GM12878 (cell line): ENCODE results near the gene EFCAB9. TPM values are rescaled to one million over a fixed set of nuclear protein-coding genes. Genes with fewer than 3 reads are reported as not detected.
A peak's percentile ranks its signal among the peaks of the same experiment; 100 is the strongest.

Experiments
- ATAC-seq: fragments of 200-7000 bp; cut with Tn5 transposase; 3 replicates; pipeline ENCODE4 v1.9.1; 2020; ENCODE audit warnings: mild to moderate bottlenecking, moderate library complexity
- BruUV-seq: library from RNA; stranded (reverse); fragments of 400-500 nt; replicated peaks from 2 replicates; lab custom pipeline; 2021; lab: Mats Ljungman, UMichigan
- CTCF ChIA-PET: fragments of 300-600 bp; sonication (Branson Sonifier 250); formaldehyde crosslinking; extraction: SDS; loops from one replicate; lab custom pipeline; 2021; ENCODE audit warnings: inconsistent platforms; lab: Yijun Ruan, JAX
- POLR2A ChIA-PET: fragments of 350-600 bp; formaldehyde crosslinking; extraction: SDS; loops from one replicate; lab custom pipeline; 2021; ENCODE audit warnings: inconsistent platforms; lab: Charles Lee
- RAD21 ChIA-PET: fragments of 300-600 bp; sonication (Branson Sonifier 250); formaldehyde crosslinking; loops from one replicate; lab custom pipeline; 2023; ENCODE audit warnings: antibody characterized with exemption; ENCODE audit not compliant: unreplicated experiment; lab: Charles Lee
- SMC1A ChIA-PET: fragments of 300-600 bp; sonication (Branson Sonifier 250); formaldehyde crosslinking; loops from one replicate; lab custom pipeline; 2023; ENCODE audit not compliant: unreplicated experiment, uncharacterized antibody; lab: Charles Lee
- DNase-seq: peaks from one replicate; pipeline ENCODE4 v3.0.0-alpha.2; 2011; ENCODE audit warnings: low read depth, low spot score
- FAIRE-seq: peaks from 3 replicates; lab custom pipeline; 2011; peaks lifted over from hg19 to GRCh38; lab: Jason Lieb, UNC
- H2AFZ ChIP-seq: 2 replicates; pipeline ENCODE4 v1.6.0; 2011; ENCODE audit warnings: low read depth, low read length, control low read depth; ENCODE audit not compliant: control insufficient read depth
- H3K27ac ChIP-seq: 2 replicates; pipeline ENCODE4 v1.5.1; 2011; ENCODE audit warnings: control low read depth; ENCODE audit not compliant: control insufficient read depth, insufficient read depth
- H3K27me3 ChIP-seq, 2 experiments: replicated peaks in 1 of 2; 2 replicates each; pipeline versions ENCODE4 v1.6.0 to v1.6.1; 2011; ENCODE audit warnings: low read length in 1 of 2; ENCODE audit not compliant: control insufficient read depth in 2 of 2, insufficient read depth in 2 of 2
- H3K36me3 ChIP-seq, 2 experiments: 2 replicates each; pipeline ENCODE4 v1.5.1; 2011; ENCODE audit warnings: low read length in 1 of 2; ENCODE audit not compliant: control insufficient read depth in 2 of 2, insufficient read depth in 2 of 2
- H3K4me1 ChIP-seq: 2 replicates; pipeline ENCODE4 v1.6.1; 2011; ENCODE audit warnings: mild to moderate bottlenecking, low read length, moderate library complexity, mixed read lengths; ENCODE audit not compliant: control insufficient read depth, insufficient read depth
- H3K4me2 ChIP-seq: 2 replicates; pipeline ENCODE4 v1.6.0; 2011; ENCODE audit warnings: control low read depth; ENCODE audit not compliant: control insufficient read depth, insufficient read depth
- H3K4me3 ChIP-seq: fragments of 200-600 bp; sonication (generic); 2 replicates; pipeline ENCODE4 v1.5.1; 2016
- H3K79me2 ChIP-seq: 2 replicates; pipeline ENCODE4 v1.6.0; 2011; ENCODE audit warnings: low read length; ENCODE audit not compliant: control insufficient read depth, insufficient read depth
- H3K9ac ChIP-seq: 2 replicates; pipeline ENCODE4 v1.8.0; 2011; ENCODE audit warnings: low read length, control low read depth, mixed read lengths; ENCODE audit not compliant: control insufficient read depth, insufficient read depth
- H3K9me3 ChIP-seq: replicated peaks from 3 replicates; pipeline ENCODE4 v1.5.1; 2011; ENCODE audit warnings: mild to moderate bottlenecking, low read length; ENCODE audit not compliant: control insufficient read depth, insufficient read depth
- H4K20me1 ChIP-seq: 2 replicates; pipeline ENCODE4 v1.6.0; 2011; ENCODE audit not compliant: control insufficient read depth, insufficient read depth
- IKZF2 ChIP-seq, 2 experiments: fragments of 450-650 bp; IDR thresholded peaks; 2 replicates each; pipeline ENCODE4 v1.6.1; 2017; ENCODE audit warnings: mild to moderate bottlenecking in 2 of 2, moderate library complexity in 2 of 2
- JUNB ChIP-seq: IDR thresholded peaks from 2 replicates; pipeline ENCODE4 v1.6.1; 2016; ENCODE audit warnings: antibody characterized with exemption, mild to moderate bottlenecking
- MTA3 ChIP-seq: IDR thresholded peaks from 2 replicates; pipeline ENCODE4 v1.6.1; 2012; ENCODE audit warnings: low read length, inconsistent platforms, borderline replicate concordance
- NFIC ChIP-seq: IDR thresholded peaks from 2 replicates; pipeline ENCODE4 v1.6.1; 2012; ENCODE audit warnings: low read depth, mild to moderate bottlenecking, inconsistent platforms, low read length, moderate library complexity
- NFYA ChIP-seq: IDR thresholded peaks from 2 replicates; pipeline ENCODE4 v1.6.1; 2011; ENCODE audit warnings: low read depth, mild to moderate bottlenecking, low read length, improper control_type of control experiment, borderline replicate concordance
- RAD51 ChIP-seq: fragments of 450-650 bp; IDR thresholded peaks from 2 replicates; pipeline ENCODE4 v1.6.1; 2016; ENCODE audit warnings: moderate library complexity, mild to moderate bottlenecking, inconsistent platforms
- REST ChIP-seq: IDR thresholded peaks from 2 replicates; pipeline ENCODE4 v1.6.1; 2012; ENCODE audit warnings: mild to moderate bottlenecking, low read depth, low read length
- SUPT20H ChIP-seq: IDR thresholded peaks from 2 replicates; pipeline ENCODE4 v1.6.1; 2011; ENCODE audit warnings: low read depth, mild to moderate bottlenecking, low read length, moderate library complexity, borderline replicate concordance; ENCODE audit not compliant: control insufficient read depth
- TCF7 ChIP-seq: IDR thresholded peaks from 2 replicates; pipeline ENCODE4 v1.6.1; 2014; ENCODE audit warnings: antibody characterized with exemption, borderline replicate concordance
- ZNF217 ChIP-seq: fragments of 450-650 bp; IDR thresholded peaks from 2 replicates; pipeline ENCODE4 v1.6.1; 2017; ENCODE audit warnings: antibody characterized with exemption, mild to moderate bottlenecking
- WGBS: methylation state at CpG from one replicate; pipeline ENCODE4 v1.1.6; 2016; ENCODE audit warnings: low lambda C conversion rate; ENCODE audit not compliant: insufficient replicate concordance, insufficient coverage; ENCODE audit errors: missing lambda C conversion rate; 5-methylcytosine and 5-hydroxymethylcytosine counted together
- in situ Hi-C: fragments of 300-500 bp; cut with MboI; formaldehyde crosslinking; loops from 9 replicates; pipeline ENCODE4 v1.14.3; 2018; ENCODE audit warnings: mixed read lengths
- intact Hi-C: fragments of 100-400 bp; cut with micrococcal nuclease; formaldehyde crosslinking; loops from one replicate; pipeline ENCODE4 v1.14.2; 2022; ENCODE audit not compliant: unreplicated experiment
- polyA plus RNA-seq, 11 experiments: library from polyadenylated mRNA; depleted of rRNA in 4 of 11; unstranded in 6 of 11; stranded (reverse) in 5 of 11; fragments of >200 nt; fragmentation: Nextera tagmentation in 4 of 11; fragmentation: Illumina TruSeq in 1 of 11; extraction: Ambion mirVana in 4 of 11; extraction: Trizol in 1 of 11; gene quantifications; 1 replicate in 1 of 11; 2 replicates in 10 of 11; pipeline versions ENCODE4 v1.2.1 to v1.2.3, GENCODE V29; 2011 to 2016; ENCODE audit warnings: inconsistent platforms in 2 of 11, missing spikeins in 2 of 11, low read depth in 1 of 11
- total RNA-seq, 4 experiments: library from RNA; depleted of rRNA in 3 of 4; stranded (reverse); fragments of >200 nt in 3 of 4; fragmentation: Illumina TruSeq in 1 of 4; extraction: Trizol in 1 of 4; gene quantifications; 2 replicates each; pipeline versions ENCODE4 v1.2.1 to v1.2.3, GENCODE V29; 2013 to 2021
- TF ChIP-seq, protein P1 (sequence below): fragments of 450-650 bp; IDR thresholded peaks from 2 replicates; pipeline ENCODE4 v1.6.1; 2018; ENCODE audit warnings: borderline replicate concordance, mild to moderate bottlenecking; ENCODE audit not compliant: partially characterized antibody
- TF ChIP-seq, protein P2 (sequence below): fragments of 450-650 bp; IDR thresholded peaks from 2 replicates; pipeline ENCODE4 v1.6.1; 2016; ENCODE audit warnings: mild to moderate bottlenecking
- TF ChIP-seq, protein P3 (sequence below): fragments of 450-650 bp; IDR thresholded peaks from 2 replicates; pipeline ENCODE4 v1.6.1; 2016; ENCODE audit warnings: mild to moderate bottlenecking

EFCAB9 gene
- total and polyA plus RNA-seq, 10 of the 15 experiments (the other 5 are each of a cell fraction or from before 2014, with no cell fraction given) = 0.73 TPM; not detected in 9

DNA sequence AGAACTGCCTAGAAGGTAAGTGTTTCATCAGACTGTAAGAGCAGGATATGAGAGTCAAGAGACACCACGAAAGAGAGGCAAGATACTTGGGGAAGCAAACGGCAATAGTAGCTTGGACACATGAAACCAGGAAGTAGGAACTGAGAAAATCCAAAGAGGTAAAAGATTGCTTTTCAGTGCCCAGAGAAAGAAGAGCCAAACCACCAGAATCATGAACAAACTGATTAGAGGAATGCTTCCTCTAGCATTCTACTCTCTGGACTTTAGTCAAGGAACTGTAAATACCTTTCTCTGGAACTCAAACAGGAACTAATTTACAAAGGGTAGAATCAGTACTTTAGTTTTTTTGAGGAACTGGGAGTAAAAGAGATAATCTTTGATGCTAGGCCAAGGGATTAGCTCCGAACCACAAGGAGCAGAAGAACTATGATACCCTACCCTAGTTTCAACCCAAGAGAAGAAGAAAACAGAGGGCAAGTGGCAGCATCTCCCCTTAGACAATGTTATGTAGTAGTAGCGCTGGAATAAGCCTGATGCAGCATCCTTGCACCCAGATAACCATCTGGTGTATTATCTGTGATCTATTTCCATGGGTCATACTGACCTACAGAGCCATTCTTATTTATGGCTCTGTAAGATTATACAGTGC, 41.3 kb downstream of the EFCAB9 start:
- ATAC-seq (peak; percentile 84), DNase-seq (peak; percentile 59), FAIRE-seq (peak; percentile 79)
- WGBS = 15% methylated on average over 4 of the region's 4 CpGs
- no peaks in the 10 kb centered on the region for H3K27me3 ChIP-seq
- ChIA-PET CTCF (interaction anchor here (0.6 to 2.6 kb wide), 5 partner anchors 8 to 58 kb away, joined by 3 to 7 read pairs (median 4); no protein-coding TSS in a partner anchor), RAD21 (no interaction called here), SMC1A (interaction anchor here (0.8 to 1.0 kb wide), 3 partner anchors 11 to 49 kb away, joined by 3 read pairs; no protein-coding TSS in a partner anchor), POLR2A (interaction anchor here (0.6 to 1.8 kb wide), 3 partner anchors 10 to 929 kb away, joined by 3 to 5 read pairs (median 5); partner anchors contain the start of gene UBTD2)
- no peaks in the 10 kb centered on the region; the same call in 2 of the 3 replicates for H3K9me3 ChIP-seq
- BruUV-seq = no TSS peak
- intact Hi-C loops = loop anchor here (5.0 kb wide), 1 partner anchor 42 kb away; no protein-coding TSS in a partner anchor
- H3K9ac ChIP-seq = no peak overlapping the region
- H3K4me3 ChIP-seq = peak overlapping the region; percentile 28; the same call in 1 of the 2 replicates
- no peaks in the 10 kb centered on the region for H4K20me1 ChIP-seq
- peaks cover 35% of the 10 kb centered on the region for H3K79me2 ChIP-seq
- peak overlapping the region; percentile 65 for H3K27ac ChIP-seq
- H3K36me3 ChIP-seq = peaks cover 1 to 13% of the 10 kb centered on the region in 2 experiments; a peak in 3 of 4 replicates
- peak overlapping the region; percentile 78 for H3K4me2 ChIP-seq
- H2AFZ ChIP-seq = no peak overlapping the region
- in situ Hi-C loops = no loop called here
- H3K4me1 ChIP-seq = peaks cover 37% of the 10 kb centered on the region
- TF ChIP-seq MTA3 = peak; percentile 58; the same call in 1 of the 2 replicates
- TF ChIP-seq, protein P1, sequence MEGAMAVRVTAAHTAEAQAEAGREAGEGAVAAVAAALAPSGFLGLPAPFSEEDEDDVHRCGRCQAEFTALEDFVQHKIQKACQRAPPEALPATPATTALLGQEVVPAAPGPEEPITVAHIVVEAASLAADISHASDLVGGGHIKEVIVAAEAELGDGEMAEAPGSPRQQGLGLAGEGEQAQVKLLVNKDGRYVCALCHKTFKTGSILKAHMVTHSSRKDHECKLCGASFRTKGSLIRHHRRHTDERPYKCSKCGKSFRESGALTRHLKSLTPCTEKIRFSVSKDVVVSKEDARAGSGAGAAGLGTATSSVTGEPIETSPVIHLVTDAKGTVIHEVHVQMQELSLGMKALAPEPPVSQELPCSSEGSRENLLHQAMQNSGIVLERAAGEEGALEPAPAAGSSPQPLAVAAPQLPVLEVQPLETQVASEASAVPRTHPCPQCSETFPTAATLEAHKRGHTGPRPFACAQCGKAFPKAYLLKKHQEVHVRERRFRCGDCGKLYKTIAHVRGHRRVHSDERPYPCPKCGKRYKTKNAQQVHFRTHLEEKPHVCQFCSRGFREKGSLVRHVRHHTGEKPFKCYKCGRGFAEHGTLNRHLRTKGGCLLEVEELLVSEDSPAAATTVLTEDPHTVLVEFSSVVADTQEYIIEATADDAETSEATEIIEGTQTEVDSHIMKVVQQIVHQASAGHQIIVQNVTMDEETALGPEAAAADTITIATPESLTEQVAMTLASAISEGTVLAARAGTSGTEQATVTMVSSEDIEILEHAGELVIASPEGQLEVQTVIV = no peak
- 0 out of 2 replicates have a peak, but pooled peaks have one; percentile 66 for TF ChIP-seq ZNF217
- TF ChIP-seq RAD51 = no peak
- TF ChIP-seq TCF7 = peak; percentile 47; the same call in 1 of the 2 replicates
- TF ChIP-seq IKZF2 (IDR thresholded peaks at IDR 0.05) = peak; percentile 82
- TF ChIP-seq, protein P2, sequence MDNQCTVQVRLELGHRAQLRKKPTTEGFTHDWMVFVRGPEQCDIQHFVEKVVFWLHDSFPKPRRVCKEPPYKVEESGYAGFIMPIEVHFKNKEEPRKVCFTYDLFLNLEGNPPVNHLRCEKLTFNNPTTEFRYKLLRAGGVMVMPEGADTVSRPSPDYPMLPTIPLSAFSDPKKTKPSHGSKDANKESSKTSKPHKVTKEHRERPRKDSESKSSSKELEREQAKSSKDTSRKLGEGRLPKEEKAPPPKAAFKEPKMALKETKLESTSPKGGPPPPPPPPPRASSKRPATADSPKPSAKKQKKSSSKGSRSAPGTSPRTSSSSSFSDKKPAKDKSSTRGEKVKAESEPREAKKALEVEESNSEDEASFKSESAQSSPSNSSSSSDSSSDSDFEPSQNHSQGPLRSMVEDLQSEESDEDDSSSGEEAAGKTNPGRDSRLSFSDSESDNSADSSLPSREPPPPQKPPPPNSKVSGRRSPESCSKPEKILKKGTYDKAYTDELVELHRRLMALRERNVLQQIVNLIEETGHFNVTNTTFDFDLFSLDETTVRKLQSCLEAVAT = no peak
- TF ChIP-seq SUPT20H = no peak
- no peak for TF ChIP-seq REST
- no peak for TF ChIP-seq NFYA
- TF ChIP-seq JUNB = peak; percentile 35
- TF ChIP-seq NFIC = peak; percentile 62
- TF ChIP-seq, protein P3, sequence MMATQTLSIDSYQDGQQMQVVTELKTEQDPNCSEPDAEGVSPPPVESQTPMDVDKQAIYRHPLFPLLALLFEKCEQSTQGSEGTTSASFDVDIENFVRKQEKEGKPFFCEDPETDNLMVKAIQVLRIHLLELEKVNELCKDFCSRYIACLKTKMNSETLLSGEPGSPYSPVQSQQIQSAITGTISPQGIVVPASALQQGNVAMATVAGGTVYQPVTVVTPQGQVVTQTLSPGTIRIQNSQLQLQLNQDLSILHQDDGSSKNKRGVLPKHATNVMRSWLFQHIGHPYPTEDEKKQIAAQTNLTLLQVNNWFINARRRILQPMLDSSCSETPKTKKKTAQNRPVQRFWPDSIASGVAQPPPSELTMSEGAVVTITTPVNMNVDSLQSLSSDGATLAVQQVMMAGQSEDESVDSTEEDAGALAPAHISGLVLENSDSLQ = no peak
